ACHN (cell line): ENCODE data around the gene LRRC53.
A peak's percentile ranks its signal among the peaks of the same experiment; 100 is the strongest.

Source experiments
- DNase-seq: peaks from one replicate; pipeline ENCODE4 v3.0.0-alpha.2; 2015
- in situ Hi-C: cut with HindIII; loops from 2 replicates; pipeline ENCODE4 v1.10.0; 2017; ENCODE audit warnings: low sequenced_read_pairs, low pct_ligation_motif_present, low pct_unique_long_range_greater_than_20kb

Gene LRRC53

GRCh38 chr1:74512170-74512915, at the start of gene LRRC53:
LRRC53 (minus strand) TSS chr1:74512611; CDS start chr1:74483349, 29,262 bp downstream.
- in situ Hi-C loops = no loop called here
- DNase-seq = no peak

GRCh38 chr1:74549932-74550331, 37.5 kb upstream of the LRRC53 start:
- in situ Hi-C loops = no loop called here
- no peak for DNase-seq

- no peak for DNase-seq
- in situ Hi-C loops = no loop called here
These were observed 36.7 kb upstream of the LRRC53 start for GRCh38 chr1:74548961-74549750.

GRCh38 chr1:74545821-74546220, 33.4 kb upstream of the LRRC53 start:
- in situ Hi-C loops = no loop called here
- no peak for DNase-seq

GRCh38 chr1:74534241-74534640, 21.8 kb upstream of the LRRC53 start:
- peak; percentile 20 for DNase-seq
- in situ Hi-C loops = no loop called here

GRCh38 chr1:74531796-74532195, 19.4 kb upstream of the LRRC53 start:
- in situ Hi-C loops = no loop called here
- DNase-seq = no peak

- DNase-seq = no peak
- in situ Hi-C loops = no loop called here
These were observed 18.5 kb upstream of the LRRC53 start for GRCh38 chr1:74530892-74531291.

- in situ Hi-C loops = no loop called here
- DNase-seq = no peak
These were observed 15.7 kb upstream of the LRRC53 start for GRCh38 chr1:74528123-74528522.

GRCh38 chr1:74526708-74527107, 14.3 kb upstream of the LRRC53 start:
- no peak for DNase-seq
- in situ Hi-C loops = no loop called here

GRCh38 chr1:74523873-74524480, 11.6 kb upstream of the LRRC53 start:
- in situ Hi-C loops = no loop called here
- DNase-seq = no peak

GRCh38 chr1:74522148-74522547, 9.7 kb upstream of the LRRC53 start:
- in situ Hi-C loops = no loop called here
- DNase-seq = no peak

GRCh38 chr1:74517599-74518051, 5.2 kb upstream of the LRRC53 start:
- in situ Hi-C loops = no loop called here

GRCh38 chr1:74513411-74514300, 1.2 kb upstream of the LRRC53 start:
- in situ Hi-C loops = no loop called here
- DNase-seq = no peak

More at GRCh38 chr1:74517599-74518051, 5.2 kb upstream of the LRRC53 start:
- DNase-seq = no peak

- in situ Hi-C loops = no loop called here
- DNase-seq = no peak
These were observed 4.0 kb downstream of the LRRC53 start for GRCh38 chr1:74508449-74508848.

- in situ Hi-C loops = no loop called here
- no peak for DNase-seq
These were observed 6.3 kb downstream of the LRRC53 start for GRCh38 chr1:74505928-74506710.

- no peak for DNase-seq
- in situ Hi-C loops = no loop called here
These were observed 7.4 kb downstream of the LRRC53 start for GRCh38 chr1:74504933-74505512.

- peak; percentile 52 for DNase-seq
- in situ Hi-C loops = no loop called here
These were observed 8.1 kb downstream of the LRRC53 start for GRCh38 chr1:74504125-74504932.
